Measurements from ENCODE around the gene MTAP. TPM values are rescaled to one million over a fixed set of nuclear protein-coding genes. Genes with fewer than 3 reads are reported as not detected.

The MTAP gene
- total RNA-seq, 1 donor from 2014 or later = 43.2 TPM

GRCh38 chr9:21813575-21814473, 11.4 kb downstream of the MTAP start:
- Mint-ChIP-seq H3K9me3 (no peaks in the 10 kb centered on the region), H3K27ac (no peak overlapping the region), H3K27me3 (no peaks in the 10 kb centered on the region), H3K4me3 (no peak overlapping the region), H3K36me3 (ENCODE audit: low read depth) (peaks cover 60% of the 10 kb centered on the region), H3K4me1 (peaks cover 20% of the 10 kb centered on the region)
- intact Hi-C loops (cut with micrococcal nuclease) = loop anchor here (1.0 to 2.0 kb wide), 10 partner anchors 12 to 638 kb away; partner anchors contain the start of gene MTAP
- no peak for DNase-seq
- no peak for TF ChIP-seq CTCF (IDR thresholded peaks at IDR 0.05)
- ATAC-seq (ENCODE audit: low read depth) = peak; percentile 62
- ChIA-PET POLR2A (interaction anchor here (1.2 to 1.9 kb wide), 2 partner anchors 19 to 426 kb away, joined by 3 to 6 read pairs; no protein-coding TSS in a partner anchor), CTCF (interaction anchor here (0.6 to 7.3 kb wide), 38 partner anchors 9 to 642 kb away, joined by 3 to 130 read pairs (median 4); partner anchors contain the start of genes CDKN2A, CDKN2B, CDKN2B-AS1 and MTAP)

GRCh38 chr9:21815643-21816042, 13.2 kb downstream of the MTAP start:
- DNase-seq (no peak), ATAC-seq (ENCODE audit: low read depth) (no peak)
- Mint-ChIP-seq H3K4me3 (no peak overlapping the region), H3K36me3 (ENCODE audit: low read depth) (peaks cover 66% of the 10 kb centered on the region), H3K9me3 (no peaks in the 10 kb centered on the region), H3K27me3 (no peaks in the 10 kb centered on the region), H3K27ac (no peak overlapping the region), H3K4me1 (peaks cover 10% of the 10 kb centered on the region)
- CTCF ChIA-PET = interaction anchor here (6.7 kb wide), 1 partner anchor 192 kb away, joined by 73 read pairs; the partner anchor contains the start of gene CDKN2B
- intact Hi-C loops (cut with micrococcal nuclease) = no loop called here
- no peak for TF ChIP-seq CTCF (IDR thresholded peaks at IDR 0.05)
- POLR2A ChIA-PET = no interaction called here

- Mint-ChIP-seq H3K36me3 (ENCODE audit: low read depth) (peaks cover 70% of the 10 kb centered on the region), H3K4me3 (no peak overlapping the region), H3K27me3 (no peaks in the 10 kb centered on the region), H3K9me3 (no peaks in the 10 kb centered on the region), H3K4me1 (peaks cover 10% of the 10 kb centered on the region), H3K27ac (no peak overlapping the region)
- ChIA-PET POLR2A (interaction anchor here (0.7 kb wide), 1 partner anchor 9 kb away, joined by 3 read pairs; no protein-coding TSS in a partner anchor), CTCF (interaction anchor here (0.9 to 6.7 kb wide), 4 partner anchors 16 to 427 kb away, joined by 3 to 73 read pairs (median 6); partner anchors contain the start of gene CDKN2B)
- intact Hi-C loops (cut with micrococcal nuclease) = no loop called here
- ATAC-seq (ENCODE audit: low read depth) = no peak
- TF ChIP-seq CTCF (IDR thresholded peaks at IDR 0.05) = no peak
- no peak for DNase-seq
These were observed 14.7 kb downstream of the MTAP start for GRCh38 chr9:21817176-21817575.

GRCh38 chr9:21825637-21826036, 23.2 kb downstream of the MTAP start:
- no peaks in the 10 kb centered on the region for H3K9me3 Mint-ChIP-seq
- intact Hi-C loops (cut with micrococcal nuclease) = no loop called here
- ATAC-seq (ENCODE audit: low read depth) = no peak
- no peak overlapping the region for H3K4me3 Mint-ChIP-seq
- no peak for TF ChIP-seq CTCF (IDR thresholded peaks at IDR 0.05)
- ChIA-PET CTCF (interaction anchor here (1.6 kb wide), 1 partner anchor 12 kb away, joined by 3 read pairs; no protein-coding TSS in a partner anchor), POLR2A (no interaction called here)
- peaks cover 23% of the 10 kb centered on the region for H3K4me1 Mint-ChIP-seq
- no peak for DNase-seq
- H3K36me3 Mint-ChIP-seq (ENCODE audit: low read depth) = peaks cover 88% of the 10 kb centered on the region
- no peak overlapping the region for H3K27ac Mint-ChIP-seq
- H3K27me3 Mint-ChIP-seq = no peaks in the 10 kb centered on the region

GRCh38 chr9:21828853-21829410, 26.5 kb downstream of the MTAP start:
- intact Hi-C loops (cut with micrococcal nuclease) = no loop called here
- H3K27ac Mint-ChIP-seq = peak overlapping the region; percentile 51
- no peaks in the 10 kb centered on the region for H3K27me3 Mint-ChIP-seq
- DNase-seq (no peak), ATAC-seq (ENCODE audit: low read depth) (no peak)
- H3K4me1 Mint-ChIP-seq = peaks cover 56% of the 10 kb centered on the region
- H3K9me3 Mint-ChIP-seq = no peaks in the 10 kb centered on the region
- CTCF ChIA-PET = no interaction called here
- no peak overlapping the region for H3K4me3 Mint-ChIP-seq
- H3K36me3 Mint-ChIP-seq (ENCODE audit: low read depth) = peaks cover 71% of the 10 kb centered on the region
- no peak for TF ChIP-seq CTCF (IDR thresholded peaks at IDR 0.05)
- POLR2A ChIA-PET = no interaction called here
